22Rv1 (cell line): ENCODE results near the gene TMEM212.

Experiments used
- ZFX ChIP-seq: fragments of 450-650 bp; IDR thresholded peaks from 2 replicates; pipeline ENCODE4 v1.6.1; 2017; ENCODE audit warnings: antibody characterized with exemption, borderline replicate concordance
- TF ChIP-seq, protein P1 (sequence below): fragments of 450-650 bp; IDR thresholded peaks from 2 replicates; pipeline ENCODE4 v1.5.1; 2017; ENCODE audit warnings: mild to moderate bottlenecking

DNA sequence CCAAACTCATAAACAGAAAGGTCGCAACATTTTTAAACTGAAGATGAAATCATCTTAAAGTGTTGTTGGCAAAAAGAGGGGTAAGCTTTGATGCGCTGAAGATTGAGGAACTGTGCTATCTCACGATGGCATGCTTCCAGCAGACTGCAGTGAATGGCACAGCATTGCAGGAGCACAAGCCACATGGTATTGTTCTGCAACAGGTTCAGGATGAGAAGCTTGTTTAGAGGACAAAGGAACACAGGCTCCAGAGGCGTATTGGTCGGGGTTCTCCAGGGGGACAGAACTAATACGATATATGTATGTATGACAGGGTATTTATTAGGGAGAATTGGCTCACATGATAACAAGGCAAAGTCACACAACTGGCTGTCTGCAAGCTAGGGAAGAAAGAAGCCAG lies 19.0 kb upstream of the TMEM212 start:
- TF ChIP-seq, protein P1, sequence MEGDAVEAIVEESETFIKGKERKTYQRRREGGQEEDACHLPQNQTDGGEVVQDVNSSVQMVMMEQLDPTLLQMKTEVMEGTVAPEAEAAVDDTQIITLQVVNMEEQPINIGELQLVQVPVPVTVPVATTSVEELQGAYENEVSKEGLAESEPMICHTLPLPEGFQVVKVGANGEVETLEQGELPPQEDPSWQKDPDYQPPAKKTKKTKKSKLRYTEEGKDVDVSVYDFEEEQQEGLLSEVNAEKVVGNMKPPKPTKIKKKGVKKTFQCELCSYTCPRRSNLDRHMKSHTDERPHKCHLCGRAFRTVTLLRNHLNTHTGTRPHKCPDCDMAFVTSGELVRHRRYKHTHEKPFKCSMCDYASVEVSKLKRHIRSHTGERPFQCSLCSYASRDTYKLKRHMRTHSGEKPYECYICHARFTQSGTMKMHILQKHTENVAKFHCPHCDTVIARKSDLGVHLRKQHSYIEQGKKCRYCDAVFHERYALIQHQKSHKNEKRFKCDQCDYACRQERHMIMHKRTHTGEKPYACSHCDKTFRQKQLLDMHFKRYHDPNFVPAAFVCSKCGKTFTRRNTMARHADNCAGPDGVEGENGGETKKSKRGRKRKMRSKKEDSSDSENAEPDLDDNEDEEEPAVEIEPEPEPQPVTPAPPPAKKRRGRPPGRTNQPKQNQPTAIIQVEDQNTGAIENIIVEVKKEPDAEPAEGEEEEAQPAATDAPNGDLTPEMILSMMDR: no peak
- no peak for TF ChIP-seq ZFX
